ENCODE data around the gene LRRC7.

Gene LRRC7

GRCh38 chr1:69567652-69568420 is at the start of gene LRRC7:
Gene LRRC7 (plus strand): TSS chr1:69567922. CDS start chr1:69568640, 718 bp downstream.
- peak; percentile 74 for DNase-seq

GRCh38 chr1:69519006-69519405 is 48.7 kb upstream of the LRRC7 start:
- DNase-seq, result no peak

- no peak for DNase-seq
Measured at GRCh38 chr1:69520326-69520725, 47.4 kb upstream of the LRRC7 start.

- no peak for DNase-seq
Measured at GRCh38 chr1:69523032-69523431, 44.7 kb upstream of the LRRC7 start.

- DNase-seq, result no peak
Measured at GRCh38 chr1:69523461-69523860, 44.3 kb upstream of the LRRC7 start.

GRCh38 chr1:69524015-69524414 is 43.7 kb upstream of the LRRC7 start:
- DNase-seq, result no peak

- no peak for DNase-seq
Measured at GRCh38 chr1:69527273-69527672, 40.4 kb upstream of the LRRC7 start.

GRCh38 chr1:69528376-69528775 is 39.3 kb upstream of the LRRC7 start:
- no peak for DNase-seq

- DNase-seq, result no peak
Measured at GRCh38 chr1:69533343-69533742, 34.4 kb upstream of the LRRC7 start.

- DNase-seq, result no peak
Measured at GRCh38 chr1:69534829-69535228, 32.9 kb upstream of the LRRC7 start.

GRCh38 chr1:69535490-69535889 is 32.2 kb upstream of the LRRC7 start:
- DNase-seq, result no peak

- no peak for DNase-seq
Measured at GRCh38 chr1:69540052-69540451, 27.7 kb upstream of the LRRC7 start.

- DNase-seq, result no peak
Measured at GRCh38 chr1:69551476-69552324, 16.0 kb upstream of the LRRC7 start.

GRCh38 chr1:69553726-69554125 is 14.0 kb upstream of the LRRC7 start:
- DNase-seq, result no peak

- no peak for DNase-seq
Measured at GRCh38 chr1:69568421-69569174, 876 bp downstream of the LRRC7 start.

GRCh38 chr1:69569175-69569541 is 1.4 kb downstream of the LRRC7 start:
- no peak for DNase-seq

- no peak for DNase-seq
Measured at GRCh38 chr1:69569576-69570328, 2.0 kb downstream of the LRRC7 start.

- no peak for DNase-seq
Measured at GRCh38 chr1:69570356-69570755, 2.6 kb downstream of the LRRC7 start.

- DNase-seq, result no peak
Measured at GRCh38 chr1:69572921-69573320, 5.2 kb downstream of the LRRC7 start.

- DNase-seq, result no peak
Measured at GRCh38 chr1:69573911-69574310, 6.2 kb downstream of the LRRC7 start.

GRCh38 chr1:69585666-69586065 is 17.9 kb downstream of the LRRC7 start:
- DNase-seq, result no peak

- no peak for DNase-seq
Measured at GRCh38 chr1:69587391-69587790, 19.7 kb downstream of the LRRC7 start.

- DNase-seq, result no peak
Measured at GRCh38 chr1:69589799-69590198, 22.1 kb downstream of the LRRC7 start.
